ENCODE data around the gene EPS8L2. TPM values are rescaled to one million over a fixed set of nuclear protein-coding genes. Genes with fewer than 3 reads are reported as not detected.

Gene EPS8L2
- total and polyA plus RNA-seq, 9 of the 15 experiments (the other 6 are each of a cell fraction or from before 2014, with no cell fraction given) = 0.75 to 17.0 (median 3.7) TPM

GRCh38 chr11:763073-763463 is 57.0 kb downstream of the EPS8L2 start (continued):
- peak; percentile 45 for TF ChIP-seq CHD7 (IDR thresholded peaks at IDR 0.05; ENCODE audit: low read depth, low read length)
- peak in 1 of 2 experiments; percentile 58; a peak in 1 of 4 replicates for TF ChIP-seq MAZ (CRISPR knock-in tag; conservative IDR thresholded peaks at IDR 0.05 in 1 of 2, IDR thresholded peaks at IDR 0.05 in 1 of 2)
- TF ChIP-seq SIRT6 (IDR thresholded peaks at IDR 0.05; ENCODE audit: low read depth, low read length) = no peak
- TF ChIP-seq EGR1 (conservative IDR thresholded peaks at IDR 0.05) = 0 out of 2 replicates have a peak, but pooled peaks have one; percentile 15
